SU-DHL-6 (cell line): ENCODE data around the gene MSH2.

Source experiments
- H2AFZ ChIP-seq: fragments of 200-600 bp; sonication (generic); 2 replicates; pipeline ENCODE4 v1.6.1; 2014; ENCODE audit warnings: low read depth, mild to moderate bottlenecking, moderate library complexity, mixed read lengths, antibody characterized with exemption, low read length; ENCODE audit not compliant: severe bottlenecking
- H3F3A ChIP-seq: fragments of 200-600 bp; shearing (Covaris generic); 2 replicates; pipeline ENCODE4 v1.6.0; 2016; ENCODE audit warnings: antibody characterized with exemption, mild to moderate bottlenecking; ENCODE audit not compliant: insufficient read depth
- H3K27ac ChIP-seq: fragments of 200-600 bp; sonication (generic); 2 replicates; pipeline ENCODE4 v1.5.1; 2016; ENCODE audit warnings: low read depth, mild to moderate bottlenecking, low read length, moderate library complexity, mixed read lengths
- H3K27me3 ChIP-seq: fragments of 200-600 bp; sonication (generic), shearing (Covaris generic); 2 replicates; pipeline ENCODE4 v1.6.0; 2014; ENCODE audit warnings: mild to moderate bottlenecking, low read length
- H3K36me3 ChIP-seq: fragments of 200-600 bp; sonication (generic); 2 replicates; pipeline ENCODE4 v1.6.1; 2014; ENCODE audit warnings: mild to moderate bottlenecking, low read length, mixed read lengths
- H3K4me2 ChIP-seq: fragments of 300-600, 200-600 bp; shearing (Covaris generic), sonication (generic); 2 replicates; pipeline ENCODE4 v1.6.0; 2014; ENCODE audit warnings: low read length, low read depth, mild to moderate bottlenecking; ENCODE audit not compliant: poor library complexity, severe bottlenecking
- H3K4me3 ChIP-seq: fragments of 200-600 bp; sonication (generic); 2 replicates; pipeline ENCODE4 v1.5.1; 2014; ENCODE audit warnings: antibody characterized with exemption, low read length, mild to moderate bottlenecking, mixed read lengths; ENCODE audit not compliant: insufficient read depth, poor library complexity, severe bottlenecking
- H3K79me2 ChIP-seq: fragments of 200-600 bp; sonication (generic); 2 replicates; pipeline ENCODE4 v1.6.1; 2014; ENCODE audit warnings: mild to moderate bottlenecking, low read length, moderate library complexity; ENCODE audit not compliant: insufficient read depth
- H3K9ac ChIP-seq: fragments of 200-600 bp; sonication (generic); 2 replicates; pipeline ENCODE4 v1.7.0; 2014; ENCODE audit warnings: mild to moderate bottlenecking, low read length
- H3K9me2 ChIP-seq: fragments of 200-600 bp; sonication (generic); replicated peaks from 2 replicates; pipeline ENCODE4 v1.6.1; 2014; ENCODE audit warnings: low read length; ENCODE audit not compliant: insufficient read depth
- H3K9me3 ChIP-seq: fragments of 200-600 bp; sonication (generic); 2 replicates; pipeline ENCODE4 v1.6.1; 2014; ENCODE audit warnings: low read length, mixed read lengths; ENCODE audit not compliant: insufficient read depth
- H4K20me1 ChIP-seq: fragments of 200-600 bp; sonication (generic); 2 replicates; pipeline ENCODE4 v1.6.1; 2014; ENCODE audit warnings: low read depth, mild to moderate bottlenecking, antibody characterized with exemption, low read length, moderate library complexity, mixed read lengths
- EZH2phosphoT487 ChIP-seq: fragments of 200-600 bp; sonication (generic), shearing (Covaris generic); conservative IDR thresholded peaks from 2 replicates; pipeline ENCODE4 v1.6.1; 2018; ENCODE audit warnings: mild to moderate bottlenecking, antibody characterized with exemption, low read length, moderate library complexity, mixed read lengths
- TF ChIP-seq, protein P1 (sequence below): fragments of 200-600 bp; sonication (generic); IDR thresholded peaks from one replicate; pipeline ENCODE4 v1.5.1; 2017; ENCODE audit warnings: antibody characterized with exemption, mild to moderate bottlenecking, low read length, moderate library complexity; ENCODE audit not compliant: insufficient read depth, poor library complexity, severe bottlenecking

The MSH2 gene

GRCh38 chr2:47437287-47437686 lies 34.3 kb downstream of the MSH2 start:
- Histone ChIP-seq H3K4me2 (no peak overlapping the region), H3F3A (peaks cover 9% of the 10 kb centered on the region; the same call in 1 of the 2 replicates), H3K79me2 (peaks cover 8% of the 10 kb centered on the region), H2AFZ (no peak overlapping the region), H3K36me3 (peaks cover 7% of the 10 kb centered on the region; the same call in 1 of the 2 replicates), H3K27me3 (no peaks in the 10 kb centered on the region), H3K4me3 (no peak overlapping the region), H3K9me2 (no peaks in the 10 kb centered on the region), H3K9me3 (no peaks in the 10 kb centered on the region), H3K27ac (peak overlapping the region; percentile 54; the same call in 1 of the 2 replicates), H3K9ac (no peak overlapping the region), H4K20me1 (no peaks in the 10 kb centered on the region)
- TF ChIP-seq, protein P1, sequence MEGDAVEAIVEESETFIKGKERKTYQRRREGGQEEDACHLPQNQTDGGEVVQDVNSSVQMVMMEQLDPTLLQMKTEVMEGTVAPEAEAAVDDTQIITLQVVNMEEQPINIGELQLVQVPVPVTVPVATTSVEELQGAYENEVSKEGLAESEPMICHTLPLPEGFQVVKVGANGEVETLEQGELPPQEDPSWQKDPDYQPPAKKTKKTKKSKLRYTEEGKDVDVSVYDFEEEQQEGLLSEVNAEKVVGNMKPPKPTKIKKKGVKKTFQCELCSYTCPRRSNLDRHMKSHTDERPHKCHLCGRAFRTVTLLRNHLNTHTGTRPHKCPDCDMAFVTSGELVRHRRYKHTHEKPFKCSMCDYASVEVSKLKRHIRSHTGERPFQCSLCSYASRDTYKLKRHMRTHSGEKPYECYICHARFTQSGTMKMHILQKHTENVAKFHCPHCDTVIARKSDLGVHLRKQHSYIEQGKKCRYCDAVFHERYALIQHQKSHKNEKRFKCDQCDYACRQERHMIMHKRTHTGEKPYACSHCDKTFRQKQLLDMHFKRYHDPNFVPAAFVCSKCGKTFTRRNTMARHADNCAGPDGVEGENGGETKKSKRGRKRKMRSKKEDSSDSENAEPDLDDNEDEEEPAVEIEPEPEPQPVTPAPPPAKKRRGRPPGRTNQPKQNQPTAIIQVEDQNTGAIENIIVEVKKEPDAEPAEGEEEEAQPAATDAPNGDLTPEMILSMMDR, result peak; percentile 41
- no peak for TF ChIP-seq EZH2phosphoT487

DNA sequence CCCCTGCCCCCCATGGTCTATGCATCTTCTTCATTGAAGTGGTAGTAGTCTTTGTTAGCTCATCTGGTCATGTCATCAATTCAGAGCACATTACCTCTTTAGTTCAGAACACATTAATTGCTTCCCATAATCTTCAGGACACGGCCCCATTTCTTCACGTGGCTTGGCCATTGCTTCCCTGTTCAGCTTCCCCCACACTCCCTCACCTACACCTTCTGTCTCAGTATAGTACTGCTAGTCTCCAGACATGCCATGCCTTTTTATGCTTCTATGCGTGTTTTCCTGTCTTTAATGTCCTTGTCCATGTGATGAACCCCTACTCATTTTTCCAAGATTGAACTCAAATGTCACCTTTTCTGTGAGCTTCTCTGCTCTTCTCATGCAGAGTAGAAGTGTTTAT lies 35.1 kb downstream of the MSH2 start:
- no peak for TF ChIP-seq EZH2phosphoT487
- TF ChIP-seq, protein P1, result no peak
- H3K9ac ChIP-seq, result no peak overlapping the region

GRCh38 chr2:47438783-47439182 lies 35.8 kb downstream of the MSH2 start:
- no peaks in the 10 kb centered on the region for H3K9me2 ChIP-seq
- H3K4me3 ChIP-seq, result no peak overlapping the region
- H2AFZ ChIP-seq, result no peak overlapping the region
- peaks cover 9% of the 10 kb centered on the region; the same call in 1 of the 2 replicates for H3F3A ChIP-seq
- H3K79me2 ChIP-seq, result peaks cover 18% of the 10 kb centered on the region
- H3K27ac ChIP-seq, result no peak overlapping the region
- no peak for TF ChIP-seq EZH2phosphoT487
- TF ChIP-seq, protein P1, result no peak
- H3K9ac ChIP-seq, result no peak overlapping the region
- H3K9me3 ChIP-seq, result no peaks in the 10 kb centered on the region
- no peaks in the 10 kb centered on the region for H3K27me3 ChIP-seq
- H3K4me2 ChIP-seq, result no peak overlapping the region
- peaks cover 10% of the 10 kb centered on the region; the same call in 1 of the 2 replicates for H3K36me3 ChIP-seq
- no peaks in the 10 kb centered on the region for H4K20me1 ChIP-seq

More for the DNA sequence above, 35.1 kb downstream of the MSH2 start:
- Histone ChIP-seq H3F3A (peaks cover 9% of the 10 kb centered on the region; the same call in 1 of the 2 replicates), H3K27ac (no peak overlapping the region), H3K9me2 (no peaks in the 10 kb centered on the region), H3K9me3 (no peaks in the 10 kb centered on the region), H3K36me3 (peaks cover 7% of the 10 kb centered on the region; the same call in 1 of the 2 replicates), H4K20me1 (no peaks in the 10 kb centered on the region), H3K4me3 (no peak overlapping the region), H3K4me2 (no peak overlapping the region), H3K79me2 (peaks cover 11% of the 10 kb centered on the region), H2AFZ (no peak overlapping the region), H3K27me3 (no peaks in the 10 kb centered on the region)
